Kasumi-1 (cell line): Measurements from ENCODE around the gene LSMEM2.
A peak's percentile ranks its signal among the peaks of the same experiment; 100 is the strongest.
"Not testable (repeated sequence)": the region's sequence is repeated elsewhere in the genome, so short reads cannot be mapped to it uniquely, and the experiment has no call there.

Experiments
- DNase-seq, 2 experiments: peaks; one replicate each; lab custom pipeline; 2025; lab: John Stamatoyannopoulos, UW

Gene LSMEM2

DNA sequence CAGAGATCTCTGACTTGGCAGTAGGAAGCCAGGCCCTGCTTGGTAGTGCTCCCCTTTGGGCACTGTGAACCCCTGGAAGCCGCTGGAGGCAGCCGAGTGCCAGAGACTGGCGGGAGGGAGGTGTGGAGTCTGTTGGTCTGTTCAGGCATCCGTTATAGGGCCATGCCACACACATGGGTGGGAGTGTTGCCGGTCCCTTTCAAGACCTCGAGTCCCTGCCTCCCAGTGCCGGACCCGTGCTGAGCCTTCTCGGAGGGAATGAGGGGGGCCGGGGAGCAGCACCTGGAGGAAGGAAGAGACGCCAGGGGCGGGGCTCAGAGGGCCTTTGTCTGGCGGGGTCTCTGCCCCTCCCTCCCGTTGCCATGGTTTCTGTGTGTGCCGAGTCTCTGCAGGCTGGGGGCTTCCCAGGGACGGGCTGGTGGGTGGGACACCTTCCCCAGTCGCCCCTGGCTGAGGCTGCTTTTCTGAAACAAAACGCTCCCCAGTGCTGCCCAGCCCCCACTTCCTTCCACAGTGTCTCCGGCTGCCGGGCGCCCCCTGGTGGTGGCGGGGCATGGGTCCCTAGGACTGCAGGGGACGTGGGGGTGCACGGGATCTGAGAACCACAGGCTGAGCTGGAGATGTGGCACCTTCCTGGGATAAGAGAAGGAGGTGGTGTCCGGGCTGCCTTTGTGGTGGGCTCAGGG lies 32.9 kb upstream of the LSMEM2 start:
- DNase-seq: peak; percentile 88 to 90

DNA sequence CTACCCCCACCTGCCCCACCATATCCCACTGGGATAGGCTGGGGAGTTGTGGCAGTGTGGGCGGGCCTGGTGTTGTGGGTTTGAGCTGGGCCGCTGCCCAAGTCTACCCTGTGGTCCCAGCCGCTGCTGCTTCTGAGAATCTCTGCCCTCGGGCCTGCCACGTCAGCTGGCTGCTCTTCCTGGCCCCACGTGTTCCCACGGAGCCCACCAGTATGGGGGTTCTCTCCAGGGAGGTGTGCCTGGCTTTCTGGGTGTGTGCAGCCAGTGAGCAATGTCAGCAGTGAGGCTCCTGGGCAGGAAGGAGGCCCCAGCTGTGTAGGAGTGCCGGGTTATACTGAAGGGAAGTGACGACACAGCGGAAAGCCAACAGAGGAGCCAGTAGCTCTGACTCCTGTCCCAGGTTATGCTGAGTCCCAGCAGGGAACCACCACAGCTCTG lies 32.4 kb upstream of the LSMEM2 start:
- DNase-seq: peak; percentile 93 to 94

DNA sequence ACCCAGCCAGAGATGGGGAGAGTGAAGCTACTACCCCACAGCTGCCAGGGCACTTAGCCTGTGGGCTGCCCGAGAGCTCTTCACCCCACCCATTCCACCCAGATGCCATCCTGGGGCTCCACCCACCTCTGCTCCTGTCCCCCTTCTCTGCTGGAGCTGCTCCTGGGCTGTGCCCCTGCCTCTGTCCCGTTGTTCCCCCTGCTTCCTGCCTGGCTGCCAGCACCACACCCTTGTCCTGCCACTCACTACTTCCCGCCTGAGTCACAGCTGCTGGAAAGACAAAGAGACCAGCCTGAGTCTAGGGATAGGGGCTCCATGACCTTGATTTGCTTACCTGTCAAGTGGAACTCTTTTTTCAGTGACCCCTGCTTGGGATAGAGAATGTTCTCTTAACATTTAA lies 30.5 kb upstream of the LSMEM2 start:
- DNase-seq: no peak

DNA sequence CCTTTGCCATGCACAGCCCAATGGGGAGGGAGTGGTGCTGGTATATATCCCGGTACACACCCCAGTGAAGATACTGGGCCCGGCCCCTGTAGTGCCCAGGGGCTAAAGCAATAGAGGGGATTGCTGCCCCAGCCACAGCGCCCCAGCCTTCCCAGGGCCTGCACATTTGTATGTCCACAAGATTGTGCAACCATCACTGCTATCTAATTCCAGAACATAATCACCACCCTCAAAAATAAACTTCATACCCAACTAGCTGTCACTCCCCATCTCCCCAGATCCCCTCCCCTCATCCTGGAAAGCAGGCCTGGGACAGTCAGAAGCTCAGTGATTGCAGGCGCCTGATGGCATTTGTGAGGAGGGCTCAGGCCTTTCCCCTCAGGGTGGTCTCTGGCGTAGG lies 29.4 kb upstream of the LSMEM2 start:
- no peak for DNase-seq

DNA sequence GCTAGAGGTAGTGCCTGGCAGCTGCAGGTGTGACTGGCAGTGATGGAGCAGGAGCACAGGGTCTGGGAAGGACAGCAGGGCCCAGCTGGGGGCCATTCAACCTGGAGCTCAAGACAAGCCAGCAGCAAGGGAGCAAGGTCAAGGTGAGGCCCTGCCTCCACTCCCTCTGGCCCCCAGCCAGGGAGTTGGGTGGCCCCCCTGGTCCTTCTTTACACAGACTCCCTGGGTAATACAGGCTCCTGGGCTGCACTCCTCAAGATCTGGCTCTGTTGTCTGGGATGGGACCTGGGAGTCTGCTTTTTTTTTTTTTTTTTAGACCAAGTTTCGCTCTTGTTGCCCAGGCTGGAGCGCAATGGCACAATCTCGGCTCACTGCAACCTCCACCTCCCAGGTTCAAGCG lies 28.4 kb upstream of the LSMEM2 start:
- DNase-seq: no peak

DNA sequence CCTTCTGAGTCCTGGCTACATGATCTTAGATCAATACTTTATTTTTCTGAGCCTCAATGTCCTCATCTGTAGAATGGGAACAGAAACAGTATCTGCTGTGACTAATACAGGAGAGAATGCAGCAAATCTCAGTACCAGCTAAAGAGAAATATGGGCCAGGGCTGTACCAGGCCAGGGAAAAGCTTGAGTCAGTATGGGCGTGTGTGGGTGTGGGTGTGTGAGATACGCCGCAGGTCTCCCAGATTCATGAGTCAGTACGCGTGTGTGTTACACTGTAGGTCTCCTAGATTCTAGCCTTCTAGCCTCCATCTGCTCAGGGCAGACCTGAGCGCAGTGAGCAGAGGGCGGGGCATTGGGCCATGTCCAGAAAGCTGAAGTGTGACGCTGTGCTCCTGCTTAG lies 27.7 kb upstream of the LSMEM2 start:
- DNase-seq: no peak

DNA sequence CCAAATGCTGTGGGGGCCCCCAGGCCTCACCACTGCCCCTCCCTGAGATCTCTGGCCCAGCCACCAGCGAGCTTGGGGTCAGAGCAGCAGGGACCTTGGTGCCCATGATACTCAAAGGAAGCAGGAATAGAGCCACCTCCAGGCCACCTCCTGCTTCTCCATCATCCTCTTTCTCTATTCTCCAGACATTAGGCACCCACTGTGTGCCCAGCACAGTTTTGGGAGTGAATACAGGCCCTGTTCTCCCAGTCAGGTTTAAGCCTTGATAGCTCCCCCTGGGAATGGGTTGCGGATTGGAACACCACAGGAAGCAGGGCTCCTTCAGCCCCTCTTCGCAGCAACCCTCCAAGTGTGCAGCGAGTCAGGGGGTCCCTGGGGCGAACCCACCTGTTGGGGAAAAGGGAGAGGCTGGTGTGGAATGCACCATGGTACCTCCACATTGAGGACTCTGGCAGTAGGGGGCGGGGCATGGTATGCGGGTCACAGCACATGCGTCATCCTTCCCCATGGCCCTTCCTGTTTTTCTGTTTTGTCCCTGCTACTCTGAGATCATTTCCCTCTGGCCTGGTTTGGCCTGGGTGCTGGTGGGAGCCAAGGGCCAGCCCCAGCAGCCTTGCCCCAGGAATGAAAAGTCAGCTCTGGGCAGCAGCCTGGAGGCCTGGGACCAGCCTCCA lies 24.2 kb upstream of the LSMEM2 start:
- no peak for DNase-seq

DNA sequence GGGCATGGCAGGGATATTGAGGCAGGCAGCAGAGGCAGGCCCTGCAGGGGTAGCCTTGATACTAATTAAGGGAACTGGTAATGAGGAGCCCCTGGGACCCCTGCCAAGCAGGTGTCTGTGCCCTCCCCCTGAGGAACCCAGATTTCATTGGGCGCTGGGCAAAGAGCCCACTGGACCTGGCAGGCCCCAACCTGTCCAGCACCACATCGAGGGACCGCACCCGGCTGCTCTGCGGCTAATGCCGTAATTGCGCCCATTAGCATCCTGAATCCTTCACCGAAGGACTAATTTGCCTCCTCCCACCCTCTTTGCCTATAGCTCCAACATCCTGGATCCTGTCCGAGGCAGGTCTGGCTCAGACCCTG lies 23.7 kb upstream of the LSMEM2 start:
- no peak for DNase-seq

DNA sequence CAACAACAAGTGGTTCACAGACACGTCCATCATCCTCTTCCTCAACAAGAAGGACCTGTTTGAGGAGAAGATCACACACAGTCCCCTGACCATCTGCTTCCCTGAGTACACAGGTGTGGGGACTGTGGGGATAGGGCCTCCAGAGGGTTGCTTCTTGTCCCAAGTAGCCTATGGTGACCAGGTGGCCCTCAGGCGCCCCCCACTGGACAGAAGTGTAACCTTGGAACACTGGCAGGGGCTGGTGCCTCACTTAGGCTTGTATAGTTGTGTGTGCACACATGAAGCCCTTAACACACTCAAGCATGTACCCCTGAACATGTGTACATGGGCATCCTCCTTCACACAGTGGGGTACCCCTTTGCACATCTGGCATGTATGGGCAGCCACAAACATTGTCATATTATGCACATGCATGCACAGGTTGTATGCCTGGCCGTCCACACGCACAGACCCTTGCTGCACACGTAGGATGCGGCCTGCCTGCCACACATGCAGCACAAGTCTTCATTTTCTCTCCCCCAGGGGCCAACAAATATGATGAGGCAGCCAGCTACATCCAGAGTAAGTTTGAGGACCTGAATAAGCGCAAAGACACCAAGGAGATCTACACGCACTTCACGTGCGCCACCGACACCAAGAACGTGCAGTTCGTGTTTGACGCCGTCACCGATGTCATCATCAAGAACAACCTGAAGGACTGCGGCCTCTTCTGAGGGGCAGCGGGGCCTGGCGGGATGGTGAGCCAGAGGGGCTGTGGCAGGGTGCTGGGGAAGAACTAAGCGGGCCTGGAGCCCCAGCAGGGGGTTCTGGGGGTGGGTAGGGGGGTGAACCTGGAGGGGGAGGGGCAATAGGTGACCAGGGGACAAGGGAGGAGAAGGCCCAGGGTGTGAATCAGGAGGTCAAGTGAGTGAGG lies 21.7 kb upstream of the LSMEM2 start:
- peak; percentile 27 to 38 for DNase-seq

DNA sequence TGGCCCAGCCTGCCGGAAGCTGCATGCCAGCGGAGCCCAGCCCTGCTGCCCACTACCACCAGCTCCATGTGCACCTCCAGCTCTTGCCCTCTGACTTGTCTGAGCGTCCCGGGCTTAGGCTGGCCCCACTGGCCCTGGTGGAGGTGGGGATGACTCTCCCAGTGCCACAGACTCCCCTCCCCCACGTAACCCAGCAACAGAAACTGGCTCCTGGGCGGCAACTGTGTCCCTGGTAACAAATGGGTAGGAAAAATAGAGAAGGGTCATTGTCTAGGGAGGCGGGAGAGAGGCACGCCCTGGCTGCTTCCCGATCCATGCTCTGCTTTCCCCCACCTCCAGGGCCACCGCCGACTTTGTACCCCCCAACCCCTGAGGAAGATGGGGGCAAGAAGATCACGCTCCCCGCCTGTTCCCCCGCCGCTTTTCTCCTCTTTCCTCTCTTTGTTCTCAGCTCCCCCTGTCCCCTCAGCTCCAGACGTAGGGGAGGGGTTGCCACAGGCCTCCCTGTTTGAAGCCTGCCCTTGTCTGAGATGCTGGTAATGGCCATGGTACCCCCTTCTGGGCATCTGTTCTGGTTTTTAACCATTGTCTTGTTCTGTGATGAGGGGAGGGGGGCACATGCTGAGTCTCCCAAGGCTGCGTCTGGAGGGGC lies 20.7 kb upstream of the LSMEM2 start:
- DNase-seq: no peak

DNA sequence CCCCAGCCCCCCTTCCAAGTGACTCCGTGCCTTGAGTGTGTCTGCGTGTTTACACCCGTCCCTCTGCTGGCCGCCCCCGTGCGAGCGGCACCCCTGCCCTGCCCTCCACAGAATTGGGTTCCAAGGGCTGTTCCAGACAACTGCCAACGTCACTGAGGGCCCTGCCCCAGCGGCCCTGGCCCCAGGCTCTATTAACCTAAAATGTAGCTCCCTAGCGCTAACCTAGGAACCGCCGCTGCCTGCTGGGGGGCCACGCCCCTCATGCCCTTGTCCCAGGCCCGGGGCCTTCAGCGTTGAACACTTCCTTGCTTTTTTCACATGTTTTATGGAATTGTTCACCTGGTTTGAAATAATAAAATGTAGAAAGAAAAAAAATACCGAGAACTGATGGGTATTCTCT lies 19.9 kb upstream of the LSMEM2 start:
- no peak for DNase-seq

DNA sequence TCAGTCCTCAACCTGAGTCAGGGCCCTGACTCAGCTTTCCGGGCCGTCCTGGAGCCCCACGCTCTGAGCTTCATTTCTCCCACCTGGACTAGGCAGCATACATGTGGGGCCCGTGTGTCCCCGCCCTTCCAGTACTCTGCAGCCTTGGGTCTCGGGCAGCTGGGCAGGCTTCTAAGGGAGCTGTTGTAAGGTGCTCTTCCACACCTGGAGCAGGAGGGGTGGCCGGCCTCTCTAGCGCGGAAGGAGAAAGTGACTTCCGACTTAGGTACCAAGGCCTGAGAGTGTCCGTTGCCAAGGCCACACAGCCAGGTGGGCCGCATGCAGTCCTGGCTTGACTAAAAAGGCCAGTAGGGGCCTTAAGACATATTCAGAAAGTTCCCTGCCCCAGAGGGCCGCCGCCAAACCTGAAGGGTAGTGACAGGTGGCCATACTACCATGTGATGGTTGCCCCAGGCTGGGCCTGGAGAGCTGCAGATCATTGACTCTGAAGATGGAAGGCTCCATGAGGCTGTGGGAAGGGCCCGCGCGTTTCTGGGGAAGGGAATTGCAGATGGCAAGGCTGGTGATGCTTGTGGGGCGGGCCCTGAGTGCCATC lies 19.4 kb upstream of the LSMEM2 start:
- no peak for DNase-seq

DNA sequence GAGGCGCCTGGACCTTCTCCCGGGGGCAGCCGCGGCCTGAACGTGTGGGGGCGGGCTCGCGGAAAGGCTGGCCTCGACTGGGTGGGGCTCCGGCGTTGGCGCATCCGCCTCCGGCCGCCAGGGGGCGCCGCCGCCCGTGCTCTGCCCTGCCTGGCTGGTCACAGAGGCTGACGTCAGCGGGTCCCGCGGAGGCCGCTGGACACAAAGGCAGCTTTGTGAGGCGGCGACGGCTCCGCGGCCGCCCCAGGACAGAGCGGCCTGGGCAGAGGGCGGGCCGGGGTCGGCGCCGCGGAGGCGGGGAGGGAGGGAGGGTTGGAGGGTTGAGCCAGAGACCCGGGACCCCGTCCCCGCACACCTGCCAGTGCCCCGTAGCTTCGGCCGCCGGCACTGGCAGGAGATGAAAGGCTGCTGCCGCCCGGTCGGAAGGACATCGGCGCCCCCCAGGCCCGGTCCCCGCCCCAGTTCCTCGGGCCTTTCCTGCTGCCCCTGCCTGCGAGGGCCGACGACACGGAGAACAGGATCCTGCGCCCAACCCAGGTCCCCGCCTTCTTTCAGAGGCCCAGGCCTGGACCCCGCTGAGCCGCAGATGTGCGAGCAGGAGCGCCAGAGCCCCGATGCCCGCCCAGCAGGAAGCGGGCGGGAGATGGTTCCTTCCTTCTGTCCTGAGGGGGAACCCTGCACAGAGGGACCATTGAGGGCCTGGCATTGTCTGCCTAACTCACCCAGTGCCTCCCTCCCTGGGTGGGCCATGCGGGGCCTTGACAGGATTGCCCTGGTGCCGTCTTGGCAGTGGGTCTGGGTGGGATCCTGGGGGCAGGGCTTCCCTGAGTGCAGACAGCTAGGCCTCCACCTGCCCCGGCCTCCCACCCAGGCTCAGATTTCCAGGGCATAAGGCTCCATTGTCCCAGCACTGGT lies 18.6 kb upstream of the LSMEM2 start:
- peak; percentile 71 to 78 for DNase-seq

DNA sequence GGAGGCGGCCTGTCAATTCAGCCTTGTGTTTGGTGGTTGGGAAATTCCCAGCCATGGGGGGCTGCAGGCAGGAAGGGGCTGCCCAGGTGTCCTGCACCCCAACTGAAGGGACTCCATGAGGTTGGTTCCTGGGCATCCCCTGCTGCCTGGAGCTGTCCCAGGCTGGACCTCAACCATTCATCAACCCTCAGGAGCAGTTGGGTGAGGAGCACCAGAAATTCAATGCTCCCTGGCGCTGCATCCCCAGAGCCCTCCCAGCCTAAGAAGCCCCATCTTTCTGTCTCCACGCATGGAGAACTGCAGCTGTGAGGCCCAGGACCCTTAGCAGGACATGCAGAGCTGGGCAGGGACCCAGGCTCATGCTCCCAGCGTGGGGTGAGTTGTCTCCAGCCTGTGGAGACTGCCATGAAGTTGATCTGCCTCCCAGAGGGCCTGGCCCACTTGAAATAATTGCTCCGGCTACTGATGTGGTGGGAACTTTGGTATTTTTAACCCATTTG lies 17.9 kb upstream of the LSMEM2 start:
- DNase-seq: no peak

DNA sequence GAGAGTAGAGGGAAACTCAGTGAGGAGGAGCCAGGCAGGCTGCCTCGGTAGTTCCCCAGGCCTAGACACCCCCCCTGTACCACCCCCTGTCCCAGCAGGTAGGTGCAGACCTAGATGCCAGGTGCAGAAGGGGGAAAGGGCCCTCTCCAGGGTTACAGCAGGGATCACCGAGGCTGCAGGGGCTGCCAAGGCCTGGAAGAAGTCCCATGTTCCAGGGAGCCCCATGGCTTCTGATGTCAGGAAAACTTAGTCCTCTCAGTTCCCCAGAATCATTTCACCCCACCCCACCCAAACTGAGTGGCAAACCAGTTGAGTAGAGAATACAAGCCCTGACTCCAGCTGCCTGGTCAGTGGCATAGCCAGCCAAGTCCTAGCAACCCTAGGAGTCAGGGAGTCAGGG lies 17.4 kb upstream of the LSMEM2 start:
- DNase-seq: no peak

DNA sequence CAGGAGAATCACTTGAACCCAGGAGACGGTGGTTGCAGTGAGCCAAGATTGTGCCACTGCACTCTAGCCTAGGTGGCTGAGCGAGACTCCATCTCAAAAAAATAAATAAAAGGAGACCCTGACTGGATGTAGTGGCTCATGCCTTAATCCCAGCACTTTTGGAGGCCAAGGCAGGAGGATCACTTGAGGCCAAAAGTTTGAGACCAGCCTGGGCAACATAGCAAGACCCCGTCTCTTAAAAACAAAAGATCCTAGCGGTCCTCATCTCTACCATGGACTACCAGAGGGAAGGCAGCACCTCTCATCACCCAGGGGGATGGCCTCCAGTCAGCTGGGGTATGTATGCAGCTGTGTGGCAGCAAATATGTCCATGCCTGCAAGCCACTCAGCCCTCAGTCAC lies 16.7 kb upstream of the LSMEM2 start:
- DNase-seq: not testable (repeated sequence)

DNA sequence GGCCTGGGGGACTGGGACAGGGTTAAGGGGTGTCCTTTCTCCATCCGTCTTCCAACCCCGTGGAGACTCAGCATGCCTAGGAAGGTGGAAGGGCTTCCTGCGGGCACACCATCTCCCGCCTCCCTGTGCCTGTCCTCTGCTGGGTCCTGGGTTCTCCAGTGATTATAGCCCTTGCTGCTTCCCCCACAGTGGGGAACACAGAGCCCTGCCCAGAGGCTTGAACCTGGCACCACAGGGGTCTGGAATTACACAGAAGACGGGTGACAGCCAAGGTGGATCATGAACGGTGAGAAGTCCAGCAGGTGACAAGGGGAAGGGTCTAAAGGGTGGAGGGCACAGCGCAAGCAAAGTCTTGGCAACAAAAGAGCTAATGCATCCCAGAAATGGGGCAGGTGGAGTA lies 16.1 kb upstream of the LSMEM2 start:
- DNase-seq: no peak

DNA sequence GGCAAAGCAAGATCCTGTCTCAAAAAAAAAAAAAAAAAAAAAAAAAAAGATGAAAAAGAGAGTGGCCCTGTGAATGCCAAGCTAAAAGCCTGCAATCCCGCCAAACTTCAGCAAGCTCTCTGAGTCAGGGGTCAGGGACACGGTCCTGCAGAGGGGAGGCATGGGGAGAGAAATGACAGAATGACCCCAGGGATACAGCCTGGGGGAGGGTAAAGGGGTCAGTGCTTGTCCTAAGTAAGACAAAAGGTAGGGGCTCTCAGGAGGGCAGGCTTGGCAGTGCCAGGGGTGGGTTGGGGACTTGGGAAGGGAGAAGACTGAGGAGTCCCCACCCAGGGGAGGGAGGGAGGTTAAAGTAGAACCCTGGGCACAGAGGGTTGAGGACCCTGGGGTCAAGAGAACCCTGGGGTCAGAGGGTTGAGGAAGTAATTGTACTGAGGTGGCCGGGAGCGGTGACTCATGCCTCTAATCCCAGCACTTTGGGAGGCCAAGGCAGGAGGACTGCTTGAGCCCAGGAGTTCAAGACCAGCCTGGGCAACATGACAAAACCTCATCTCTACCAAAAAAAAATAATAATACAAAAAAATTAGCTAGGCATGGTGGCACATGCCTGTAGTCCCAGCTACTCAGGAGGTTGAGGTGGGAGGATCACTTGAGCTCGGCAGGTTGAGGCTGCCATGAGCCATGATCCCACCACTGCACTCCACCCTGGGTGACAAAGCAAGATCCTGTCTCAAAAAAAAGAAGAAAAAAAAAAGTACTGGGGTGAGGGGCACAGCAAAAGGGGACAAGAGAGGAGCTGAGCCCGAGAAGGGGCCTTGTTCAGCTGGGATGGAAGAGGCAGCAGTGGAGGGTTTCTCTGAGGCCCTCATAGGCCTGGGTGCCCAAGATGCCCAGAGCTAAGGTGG lies 15.2 kb upstream of the LSMEM2 start:
- DNase-seq: no peak

DNA sequence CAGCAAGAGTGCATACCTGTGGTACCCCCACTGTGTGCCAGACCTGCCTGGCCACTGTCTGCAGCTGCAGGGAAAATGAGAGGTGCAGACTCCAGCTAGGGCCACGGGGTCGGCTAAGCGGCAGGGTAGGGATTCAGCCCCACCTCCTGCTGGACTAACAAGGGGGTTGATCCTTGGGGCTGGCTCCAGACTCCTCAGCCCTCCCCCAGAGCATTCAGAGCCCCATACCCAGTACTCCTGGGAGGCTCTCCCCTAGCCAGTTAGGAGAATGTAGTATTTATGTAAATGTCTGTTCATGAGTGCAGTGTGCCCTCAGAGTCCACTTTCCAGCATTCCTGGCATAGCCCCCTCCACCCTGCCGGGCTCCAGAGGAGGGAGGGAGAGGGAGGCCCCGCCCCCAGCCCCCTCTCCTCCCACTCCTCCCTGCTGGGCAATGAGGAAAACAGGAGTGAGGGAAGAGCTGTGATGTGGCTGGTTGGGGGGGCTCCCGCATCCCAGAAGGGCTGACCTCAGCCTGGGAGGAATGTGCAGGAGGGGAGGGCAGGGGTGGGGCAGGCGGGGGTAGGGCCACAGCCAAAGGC lies 14.4 kb upstream of the LSMEM2 start:
- no peak for DNase-seq
